Muscle of back (tissue), 11 donors: ENCODE measurements around the gene RPS5. TPM values are rescaled to one million over a fixed set of nuclear protein-coding genes. Genes with fewer than 3 reads are reported as not detected.
"Not testable (repeated sequence)": the region's sequence is repeated elsewhere in the genome, so short reads cannot be mapped to it uniquely, and the experiment has no call there.

Source experiments
- DNase-seq, 3 donors: peaks; one replicate each; pipeline versions ENCODE4 v3.0.0 to v3.0.0-alpha.2; 2013
- polyA plus RNA-seq, 10 donors: library from polyadenylated mRNA; unstranded; fragments of 120-200 nt; gene quantifications; one replicate each; pipeline ENCODE4 v1.2.1, GENCODE V29; 2013; ENCODE audit not compliant: insufficient read length in 10 of 10

Gene RPS5
- polyA plus RNA-seq, 10 donors: 1,378 to 1,791 (median 1,640) TPM

GRCh38 chr19:58353717-58354477, 33.2 kb upstream of the RPS5 start:
- DNase-seq: no peak

GRCh38 chr19:58354478-58355030, 32.5 kb upstream of the RPS5 start:
- DNase-seq: no peak

DNA sequence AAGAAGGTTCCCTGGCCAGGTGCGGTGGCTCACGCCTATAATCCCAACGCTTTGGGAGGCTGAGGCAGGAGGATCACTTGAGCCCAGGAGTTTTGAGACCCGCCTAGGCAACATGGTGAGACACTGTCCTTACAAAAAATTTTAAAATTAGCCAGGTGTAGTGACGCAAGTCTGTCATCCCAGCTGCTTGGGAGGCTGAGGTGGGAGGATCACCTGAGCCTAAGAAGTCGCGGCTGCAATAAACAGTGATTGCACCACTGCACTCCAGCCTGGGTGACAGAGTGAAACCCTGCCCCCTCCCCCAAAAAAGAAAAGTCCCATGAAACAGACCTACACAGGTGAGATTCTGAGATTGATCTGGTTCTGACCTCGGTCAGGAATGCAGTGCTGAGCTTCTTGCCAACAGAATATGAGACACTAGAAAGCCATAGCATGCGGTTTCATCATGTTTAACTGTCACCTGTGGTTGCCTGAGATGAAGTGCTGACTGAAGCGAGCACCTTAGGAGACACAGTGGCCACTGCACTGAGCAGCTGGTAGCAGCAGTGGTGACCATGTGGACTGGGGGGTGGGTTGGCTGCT, 31.8 kb upstream of the RPS5 start:
- DNase-seq: no peak

GRCh38 chr19:58355908-58356765, 30.9 kb upstream of the RPS5 start:
- DNase-seq: peak in 2 of 3 donors; percentile 30 to 79

- DNase-seq: peak in 2 of 3 donors; percentile 34 to 77
Measured at GRCh38 chr19:58356766-58357480, 30.1 kb upstream of the RPS5 start.

GRCh38 chr19:58357481-58358145, 29.5 kb upstream of the RPS5 start:
- DNase-seq: no peak

DNA sequence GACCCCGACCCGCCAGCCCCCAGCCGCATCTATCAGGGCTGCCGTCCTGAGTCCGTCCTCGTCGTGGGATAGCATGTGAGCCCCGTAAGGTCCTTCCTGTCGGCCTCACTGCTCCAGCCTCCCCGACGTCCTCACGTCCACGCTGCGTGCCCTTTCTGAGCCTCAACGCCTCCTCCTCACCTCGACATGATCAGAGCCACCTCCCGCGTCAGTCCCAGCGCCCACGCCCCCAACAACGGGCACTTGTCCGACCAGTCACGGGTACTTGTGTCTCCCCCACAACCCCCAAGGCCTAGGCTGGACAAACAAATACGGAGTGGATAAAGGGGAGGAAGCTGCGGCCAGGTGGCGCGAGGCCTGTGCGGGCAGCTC, 25.2 kb upstream of the RPS5 start:
- no peak for DNase-seq

GRCh38 chr19:58362272-58362994, 24.6 kb upstream of the RPS5 start, which contains the start of gene ZNF497:
ZNF497 (minus strand) TSS chr19:58362751; CDS start chr19:58357635, 5,116 bp downstream.
- peak; percentile 95 to 99 (median 97) for DNase-seq

DNA sequence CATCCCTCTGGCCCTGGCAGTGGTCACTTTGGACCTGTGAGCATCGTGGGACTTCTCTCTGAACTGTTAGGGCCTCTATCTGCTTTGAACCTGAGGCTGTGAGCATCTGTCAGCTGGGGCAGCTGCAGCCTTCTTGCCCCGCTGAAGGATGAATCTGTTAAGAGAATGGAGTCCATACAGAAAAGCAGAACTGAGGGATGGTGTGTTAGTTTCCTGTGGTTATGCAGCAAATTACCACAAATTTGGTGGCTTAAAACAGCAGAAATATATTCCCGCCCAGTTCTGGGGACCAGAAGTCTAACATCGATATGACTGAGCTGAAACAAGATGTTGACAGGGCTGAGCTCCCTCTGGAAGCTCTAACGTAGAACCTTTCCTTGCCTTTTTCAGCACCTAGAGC, 22.9 kb upstream of the RPS5 start:
- DNase-seq: no peak

DNA sequence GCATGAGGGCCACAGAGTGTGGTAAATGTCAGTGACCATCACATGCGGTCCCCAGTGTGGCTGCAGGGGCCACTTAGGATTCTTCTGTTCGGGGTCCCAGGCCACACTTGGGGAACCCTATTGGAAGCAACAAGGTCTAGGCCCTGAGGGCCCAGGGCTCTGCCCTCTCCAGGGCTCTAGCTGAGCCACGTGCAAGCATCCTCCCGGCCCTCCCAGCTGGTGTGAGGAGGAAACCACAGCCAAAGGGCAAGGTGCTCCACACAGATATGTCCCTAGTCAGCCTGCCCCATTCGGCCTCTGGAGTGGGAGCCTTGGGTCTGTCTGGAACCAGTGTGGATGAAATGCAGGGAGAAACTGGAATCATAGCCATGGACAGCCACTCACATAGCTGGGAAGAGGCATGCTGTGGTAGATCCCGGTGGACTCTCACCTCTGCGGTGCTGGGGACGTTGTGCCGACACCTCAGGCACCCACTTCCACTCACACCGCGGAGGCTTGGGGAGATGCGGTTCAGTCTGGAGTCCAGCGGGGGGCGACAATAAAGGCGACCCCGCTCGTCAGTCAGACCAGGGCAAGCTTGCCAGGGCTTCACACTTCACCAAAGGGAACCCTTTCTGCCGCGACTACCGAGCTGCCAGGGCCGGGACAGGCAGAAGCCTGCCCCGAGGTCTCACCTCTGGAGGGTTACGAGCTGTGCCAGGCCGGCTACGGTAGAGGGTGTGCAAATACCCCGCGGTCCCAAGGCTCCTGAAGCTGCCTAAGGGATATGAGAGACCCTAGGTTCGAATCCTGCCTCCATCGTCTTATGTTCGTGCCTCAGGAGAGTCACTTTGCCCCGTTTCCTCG, 20.3 kb upstream of the RPS5 start:
- no peak for DNase-seq

DNA sequence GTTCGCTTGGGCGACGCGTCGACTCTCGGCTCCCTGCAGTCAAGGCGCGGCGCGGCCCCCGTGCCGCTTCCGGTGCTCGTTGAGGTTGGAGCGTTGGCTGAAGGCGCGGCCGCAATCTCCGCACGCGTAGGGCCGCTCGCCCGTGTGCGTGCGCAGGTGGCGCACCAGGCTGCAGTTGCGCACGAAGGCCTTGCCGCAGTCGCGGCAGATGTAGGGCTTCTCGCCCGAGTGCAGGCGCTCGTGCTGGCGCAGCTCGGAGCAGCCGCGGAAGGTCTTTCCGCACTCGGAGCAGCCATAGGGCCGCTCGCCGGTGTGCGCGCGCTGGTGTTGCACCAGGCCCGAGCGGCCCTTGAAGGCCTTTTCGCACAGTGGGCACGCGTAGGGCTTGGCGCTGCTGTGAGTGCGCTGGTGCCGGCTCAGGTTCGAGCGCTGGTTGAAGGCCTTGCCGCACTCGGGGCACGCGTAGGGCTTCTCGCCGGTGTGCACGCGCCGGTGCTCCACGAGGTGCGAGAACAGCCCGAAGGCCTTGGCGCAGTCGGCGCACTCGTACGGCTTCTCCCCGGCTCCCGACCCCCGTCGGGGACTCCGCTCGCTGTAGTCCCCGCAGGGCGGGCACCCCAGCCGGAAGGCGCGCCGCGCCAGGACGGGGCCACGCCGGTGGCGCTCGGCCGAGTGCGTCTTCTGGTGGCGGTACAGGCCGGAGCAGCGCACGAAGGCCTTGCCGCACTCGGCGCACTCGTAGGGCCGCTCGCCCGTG, 19.2 kb upstream of the RPS5 start:
- DNase-seq: no peak

DNA sequence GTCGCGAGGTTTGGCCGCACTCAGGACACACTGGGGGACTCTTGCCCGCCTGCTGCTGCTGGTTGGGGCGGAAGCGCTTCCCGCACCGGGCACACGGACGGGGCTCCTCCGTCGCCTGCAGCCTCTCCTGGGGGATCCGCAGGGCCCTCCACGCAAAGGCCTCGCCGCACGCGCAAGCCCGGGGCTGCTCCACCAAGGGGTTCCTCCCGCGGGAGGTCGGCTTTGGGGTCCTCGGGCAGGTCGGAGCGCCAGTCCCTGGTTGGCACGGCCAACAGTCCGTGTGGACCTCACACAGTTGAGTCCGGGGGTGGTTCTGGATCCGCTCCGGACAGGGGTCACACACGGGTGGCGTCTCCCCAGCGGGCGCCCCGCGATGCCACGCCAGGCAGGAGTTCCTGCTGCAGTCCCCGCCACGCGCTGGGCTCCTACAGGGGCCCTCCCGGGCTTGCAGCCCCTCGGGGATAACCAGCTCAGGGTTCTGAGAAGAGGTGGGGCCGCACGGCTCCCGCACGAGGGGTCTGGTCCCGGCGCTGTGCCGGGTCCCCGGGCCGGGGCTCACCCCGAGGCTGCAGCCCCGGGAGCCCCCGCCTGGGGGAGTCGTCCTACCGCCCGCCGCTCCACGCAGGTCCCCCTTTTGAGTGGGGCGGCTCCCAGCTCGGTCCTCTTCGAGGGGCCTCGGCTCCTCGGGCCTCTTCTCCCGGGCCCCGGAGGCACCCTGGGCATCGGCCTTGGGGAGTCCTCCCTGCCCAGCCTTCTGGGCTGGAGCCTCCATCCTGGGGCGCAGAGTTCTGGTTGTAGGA, 18.3 kb upstream of the RPS5 start:
- DNase-seq: no peak

GRCh38 chr19:58372311-58373133, 14.5 kb upstream of the RPS5 start:
- no peak for DNase-seq

DNA sequence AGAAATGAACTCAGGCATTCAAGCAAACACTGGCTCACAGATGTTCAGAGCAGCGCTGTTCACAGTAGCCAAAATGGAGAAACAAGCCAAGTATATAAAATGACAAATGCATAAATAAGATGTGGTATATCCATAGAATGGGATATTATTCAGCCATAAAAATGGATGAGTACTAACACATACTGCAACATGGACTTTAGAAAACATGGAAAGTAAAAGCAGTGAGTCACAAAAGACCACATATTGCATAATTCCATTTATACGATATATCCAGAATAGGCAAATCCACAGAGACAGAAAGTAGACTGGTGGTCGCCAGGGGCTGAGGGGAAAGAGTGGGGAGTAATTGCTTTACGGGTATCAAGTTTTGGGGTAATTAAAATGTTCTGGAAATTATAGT, 12.9 kb upstream of the RPS5 start:
- DNase-seq: no peak

GRCh38 chr19:58376724-58377123, 10.3 kb upstream of the RPS5 start:
- not testable (repeated sequence) for DNase-seq

GRCh38 chr19:58379246-58379645, 7.8 kb upstream of the RPS5 start:
- no peak for DNase-seq
